NT2/D1 (cell line): ENCODE data around the gene SLC66A2.

Source experiments
- SUZ12 ChIP-seq: IDR thresholded peaks from 2 replicates; pipeline ENCODE4 v1.6.1; 2011; ENCODE audit not compliant: insufficient read length, insufficient read depth; ENCODE audit errors: extremely low read depth
- YY1 ChIP-seq: IDR thresholded peaks from 2 replicates; pipeline ENCODE4 v1.6.1; 2011; ENCODE audit not compliant: insufficient read length, insufficient read depth
- ZNF274 ChIP-seq: IDR thresholded peaks from 2 replicates; pipeline ENCODE4 v1.6.1; 2011; ENCODE audit warnings: mild to moderate bottlenecking, low read depth, low read length

GRCh38 chr18:79862562-79862961 is 88.9 kb downstream of the SLC66A2 start:
- TF ChIP-seq ZNF274 = no peak
- TF ChIP-seq SUZ12 = no peak
- TF ChIP-seq YY1 = no peak
